ENCODE data around the gene TGFA. TPM values are rescaled to one million over a fixed set of nuclear protein-coding genes. Genes with fewer than 3 reads are reported as not detected.

Gene TGFA
- total and polyA plus RNA-seq, 8 donors, result 0.89 to 16.0 (median 3.7) TPM; not detected in 1

- peaks cover 0 to 9% (median under 1%) of the 10 kb centered on the region in 4 donors for H3K4me1 ChIP-seq
- TF ChIP-seq POLR2AphosphoS5 (IDR thresholded peaks at IDR 0.05) (no peak), CTCF (IDR thresholded peaks at IDR 0.05) (no peak), EP300 (IDR thresholded peaks at IDR 0.05) (no peak), POLR2A (IDR thresholded peaks at IDR 0.05) (no peak)
- peak; percentile 36 to 66 for DNase-seq
- no peak overlapping the region for H3K27ac ChIP-seq
- H3K27me3 ChIP-seq, result no peaks in the 10 kb centered on the region
- intact Hi-C loops (cut with DNase I; ENCODE audit: low total_unique reads), result no loop called here
- H3K36me3 ChIP-seq, result no peaks in the 10 kb centered on the region
- no peaks in the 10 kb centered on the region for H3K9me3 ChIP-seq
- 45 to 69% (median 65%) methylated on average over 3 of the region's 3 CpGs for WGBS, 5 donors
- no peak overlapping the region for H3K4me3 ChIP-seq
Measured at GRCh38 chr2:70509565-70509964, 44.1 kb downstream of the TGFA start.

GRCh38 chr2:70508711-70509462 lies 44.7 kb downstream of the TGFA start:
- Histone ChIP-seq H3K36me3 (no peaks in the 10 kb centered on the region), H3K27ac (no peak overlapping the region), H3K4me1 (peaks cover 0 to 6% (median 0%) of the 10 kb centered on the region in 4 donors), H3K27me3 (no peaks in the 10 kb centered on the region), H3K4me3 (no peak overlapping the region), H3K9me3 (no peaks in the 10 kb centered on the region)
- TF ChIP-seq POLR2AphosphoS5 (IDR thresholded peaks at IDR 0.05) (no peak), CTCF (IDR thresholded peaks at IDR 0.05) (no peak), EP300 (IDR thresholded peaks at IDR 0.05) (no peak), POLR2A (IDR thresholded peaks at IDR 0.05) (no peak)
- intact Hi-C loops (cut with DNase I; ENCODE audit: low total_unique reads), result no loop called here
- no peak for DNase-seq
- 63 to 73% (median 73%) methylated on average over 7 of the region's 7 CpGs for WGBS, 5 donors

- Histone ChIP-seq H3K4me3 (no peak overlapping the region), H3K9me3 (no peaks in the 10 kb centered on the region), H3K36me3 (no peaks in the 10 kb centered on the region), H3K4me1 (peaks cover 0 to 6% (median 0%) of the 10 kb centered on the region in 4 donors), H3K27ac (no peak overlapping the region), H3K27me3 (peaks cover 0 to 6% (median 0%) of the 10 kb centered on the region in 3 donors)
- 73 to 81% (median 75%) methylated on average over 8 of the region's 8 CpGs for WGBS, 5 donors
- no peak for TF ChIP-seq POLR2AphosphoS5 (IDR thresholded peaks at IDR 0.05)
- no peak for TF ChIP-seq CTCF (IDR thresholded peaks at IDR 0.05)
- no peak for TF ChIP-seq POLR2A (IDR thresholded peaks at IDR 0.05)
- no peak for TF ChIP-seq EP300 (IDR thresholded peaks at IDR 0.05)
- intact Hi-C loops (cut with DNase I; ENCODE audit: low total_unique reads), result no loop called here
- DNase-seq, result no peak
Measured at GRCh38 chr2:70505613-70506391, 47.8 kb downstream of the TGFA start.

DNA sequence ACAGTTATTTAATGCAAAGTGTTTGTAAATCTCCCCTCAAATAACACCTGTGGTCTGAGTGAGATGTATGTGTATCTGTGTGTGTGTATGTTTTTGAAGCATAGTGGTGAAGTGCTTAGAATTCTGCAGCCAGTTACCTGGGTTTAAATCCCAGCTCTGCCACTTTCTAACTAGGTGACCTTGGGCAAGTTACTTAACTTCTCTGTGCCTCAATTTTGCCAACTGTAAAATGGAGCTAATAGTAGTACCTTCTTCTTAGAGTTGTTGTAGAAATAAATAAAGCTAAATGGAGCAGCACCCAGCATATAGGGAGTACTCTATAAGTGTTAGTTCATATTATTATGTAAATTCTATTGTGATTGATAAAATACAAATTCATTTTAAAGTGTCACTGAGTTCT lies 48.9 kb downstream of the TGFA start:
- no peak for TF ChIP-seq EP300 (IDR thresholded peaks at IDR 0.05)
- H3K27ac ChIP-seq, result no peak overlapping the region
- intact Hi-C loops (cut with DNase I; ENCODE audit: low total_unique reads), result no loop called here
- peaks cover 0 to 6% (median 0%) of the 10 kb centered on the region in 3 donors for H3K27me3 ChIP-seq
- H3K36me3 ChIP-seq, result no peaks in the 10 kb centered on the region
- H3K4me1 ChIP-seq, result peaks cover 0 to 1% (median 0%) of the 10 kb centered on the region in 4 donors
- no peak overlapping the region for H3K4me3 ChIP-seq
- DNase-seq, result no peak
- no peaks in the 10 kb centered on the region for H3K9me3 ChIP-seq
